Right atrium auricular region (tissue), 2 donors: ENCODE measurements around the gene FEN1. TPM values are rescaled to one million over a fixed set of nuclear protein-coding genes. Genes with fewer than 3 reads are reported as not detected.

Experiments used
- DNase-seq: peaks from one replicate; pipeline ENCODE4 v3.0.0-alpha.2; 2019; ENCODE audit warnings: low spot score
- H3K27ac ChIP-seq, 2 donors: fragments of 200-600 bp; sonication (generic); 1 replicate in 1 of 2; 2 replicates in 1 of 2; pipeline ENCODE4 v1.5.1; 2016 to 2019
- H3K27me3 ChIP-seq, 2 donors: fragments of 200-600 bp; sonication (generic); one replicate each; pipeline versions ENCODE4 v1.5.1 to v1.6.0; 2017 to 2019
- H3K36me3 ChIP-seq: fragments of 200-600 bp; sonication (generic); one replicate; pipeline ENCODE4 v1.5.1; 2016
- H3K4me1 ChIP-seq, 2 donors: fragments of 200-600 bp; sonication (generic); one replicate each; pipeline versions ENCODE4 v1.5.1 to v1.6.0; 2017 to 2019
- H3K4me3 ChIP-seq, 2 donors: fragments of 200-600 bp; sonication (generic); 1 replicate in 1 of 2; 2 replicates in 1 of 2; pipeline ENCODE4 v1.5.1; 2017 to 2019; ENCODE audit warnings: mild to moderate bottlenecking in 1 of 2, moderate library complexity in 1 of 2
- H3K9me3 ChIP-seq, 2 donors: fragments of 200-600 bp; sonication (generic); one replicate each; pipeline ENCODE4 v1.5.1; 2019
- CTCF ChIP-seq, 2 donors: fragments of 200-600 bp; sonication (generic); IDR thresholded peaks; one replicate each; pipeline ENCODE4 v1.5.1; 2019; ENCODE audit warnings: antibody characterized with exemption in 2 of 2
- total RNA-seq, 2 donors: library from RNA; depleted of rRNA; stranded (reverse); fragments of >200 nt; gene quantifications; one replicate each; pipeline ENCODE4 v1.1.0, GENCODE V29; 2016

FEN1 gene
- total RNA-seq, 2 donors from 2014 or later, result 3.7 to 4.0 TPM

GRCh38 chr11:61814247-61814957 is 21.7 kb downstream of the FEN1 start:
- peak overlapping the region; percentile 60 to 78 for H3K4me3 ChIP-seq
- peak overlapping the region; percentile 96 to 99 for H3K27ac ChIP-seq
- no peak for DNase-seq

GRCh38 chr11:61814958-61815789 is 22.5 kb downstream of the FEN1 start:
- peak overlapping the region; percentile 60 to 78 for H3K4me3 ChIP-seq
- H3K36me3 ChIP-seq, result peaks cover 23% of the 10 kb centered on the region
- H3K9me3 ChIP-seq, result no peaks in the 10 kb centered on the region
- DNase-seq, result peak; percentile 98
- no peaks in the 10 kb centered on the region for H3K27me3 ChIP-seq
- H3K4me1 ChIP-seq, result peaks cover 0 to 14% of the 10 kb centered on the region in 2 donors
- TF ChIP-seq CTCF (IDR thresholded peaks at IDR 0.05), result no peak
- H3K27ac ChIP-seq, result peak overlapping the region; percentile 96 to 99

More at GRCh38 chr11:61814247-61814957, 21.7 kb downstream of the FEN1 start:
- Histone ChIP-seq H3K9me3 (no peaks in the 10 kb centered on the region), H3K4me1 (peaks cover 0 to 14% of the 10 kb centered on the region in 2 donors), H3K36me3 (peaks cover 31% of the 10 kb centered on the region), H3K27me3 (no peaks in the 10 kb centered on the region)
- TF ChIP-seq CTCF (IDR thresholded peaks at IDR 0.05), result no peak

- peak; percentile 75 for DNase-seq
- no peaks in the 10 kb centered on the region for H3K27me3 ChIP-seq
- H3K9me3 ChIP-seq, result no peaks in the 10 kb centered on the region
- TF ChIP-seq CTCF (IDR thresholded peaks at IDR 0.05), result no peak
- peak overlapping the region; percentile 96 to 99 for H3K27ac ChIP-seq
- peak overlapping the region; percentile 60 to 78 for H3K4me3 ChIP-seq
- H3K36me3 ChIP-seq, result peaks cover 14% of the 10 kb centered on the region
- peaks cover 0 to 14% of the 10 kb centered on the region in 2 donors for H3K4me1 ChIP-seq
These were observed 23.4 kb downstream of the FEN1 start for GRCh38 chr11:61815790-61816735.

- peaks cover 0 to 14% of the 10 kb centered on the region in 2 donors for H3K4me1 ChIP-seq
- peaks cover 7% of the 10 kb centered on the region for H3K36me3 ChIP-seq
- peak within 1 kb of the TSS; percentile 60 to 78 for H3K4me3 ChIP-seq
- H3K9me3 ChIP-seq, result no peaks in the 10 kb centered on the region
- peak; percentile 94 for DNase-seq
- H3K27ac ChIP-seq, result peak within 1 kb of the TSS; percentile 96 to 99
- no peaks in the 10 kb centered on the region for H3K27me3 ChIP-seq
- TF ChIP-seq CTCF (IDR thresholded peaks at IDR 0.05), result peak; percentile 38 to 70
These were observed 24.2 kb downstream of the FEN1 start, which contains the start of gene FADS1 for GRCh38 chr11:61816736-61817455. FADS1 (minus strand) TSS chr11:61817003; CDS start chr11:61816929, 74 bp downstream.
